Activated CD8-positive, alpha-beta memory T cell treated with anti-CD3 and anti-CD28 coated beads for 48 hours (primary cell): Measurements from ENCODE around the gene CASP3.

Source experiments
- DNase-seq, 3 experiments: peaks; one replicate each; pipeline ENCODE4 v3.0.0-alpha.2; 2020; ENCODE audit warnings: low read depth in 2 of 3, low spot score in 2 of 3

Gene CASP3

DNA sequence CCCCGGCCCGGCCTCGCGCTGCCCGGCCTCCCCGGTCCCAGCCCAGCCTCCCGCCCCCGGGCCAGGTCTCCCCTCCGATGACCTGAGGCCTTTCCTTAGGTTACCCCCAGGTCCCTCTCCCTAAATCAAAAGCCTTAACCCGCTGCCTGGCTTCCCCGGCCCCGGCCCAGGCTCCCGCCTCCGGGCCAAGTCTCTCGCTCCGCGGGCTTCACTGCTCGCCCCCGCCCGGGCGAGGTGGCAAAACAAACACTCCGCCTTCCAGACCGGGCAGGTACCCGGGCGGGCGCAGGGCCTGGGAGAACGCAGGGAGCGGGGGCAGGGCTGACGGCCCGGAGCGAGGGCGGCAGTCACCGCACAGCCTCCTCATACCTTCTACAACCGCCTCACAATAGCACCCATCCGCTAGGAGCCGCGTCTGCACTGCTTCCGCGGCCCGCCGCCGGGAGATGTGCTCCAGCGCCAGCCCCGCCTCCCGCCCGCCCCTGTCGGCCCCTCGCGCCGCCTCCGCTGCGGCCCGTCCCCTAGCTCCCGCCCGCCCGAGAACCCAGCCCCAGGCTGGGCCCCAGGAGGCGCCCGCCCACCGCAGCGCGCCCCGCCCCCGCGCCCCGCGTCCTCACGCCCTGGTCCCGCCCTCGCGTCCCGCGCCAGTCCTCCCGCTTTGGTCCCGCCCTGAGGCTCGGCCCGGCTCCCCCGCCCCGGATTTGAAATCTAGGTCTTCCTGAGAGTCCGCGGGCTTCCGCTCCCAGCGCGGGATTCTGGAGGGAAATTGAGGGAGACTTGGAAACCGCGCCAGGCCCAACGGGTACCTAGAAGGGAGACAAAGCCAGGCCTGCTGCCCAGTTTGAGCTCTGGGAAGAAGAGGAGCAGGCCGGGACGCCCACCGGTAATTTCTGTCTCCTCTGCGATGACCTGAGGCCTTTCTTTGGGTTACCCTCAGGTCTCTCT lies at the start of gene CASP3, which contains the start of gene PRIMPOL:
Gene CASP3 (minus strand): TSS at position 422 of the 945 bp plus-strand sequence. CDS start 10,994 bp downstream, outside the sequence.
Gene PRIMPOL (plus strand): TSS at position 713 of the 945 bp plus-strand sequence. CDS start 7,403 bp downstream, outside the sequence.
- DNase-seq: peak; percentile 87 to 98 (median 91)

DNA sequence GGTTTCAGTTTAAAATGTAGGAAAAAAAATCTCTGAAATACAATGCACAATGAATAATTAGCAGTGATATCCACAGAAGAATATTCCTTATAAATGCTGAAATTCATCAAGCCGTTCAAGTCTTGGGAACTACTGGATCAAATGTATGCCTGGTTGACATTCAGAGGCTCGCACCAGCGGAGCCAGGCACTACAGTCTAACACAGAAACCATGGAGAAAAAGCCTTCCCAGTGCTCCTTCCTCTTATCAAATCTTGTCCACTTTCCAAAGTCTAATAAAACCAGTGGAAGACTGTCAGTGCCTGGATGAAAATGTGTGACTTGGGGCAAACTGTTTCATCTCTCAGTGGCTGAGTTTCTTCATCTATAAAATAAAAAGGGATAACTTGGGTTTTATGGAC lies 48.7 kb upstream of the CASP3 start:
- DNase-seq: no peak

DNA sequence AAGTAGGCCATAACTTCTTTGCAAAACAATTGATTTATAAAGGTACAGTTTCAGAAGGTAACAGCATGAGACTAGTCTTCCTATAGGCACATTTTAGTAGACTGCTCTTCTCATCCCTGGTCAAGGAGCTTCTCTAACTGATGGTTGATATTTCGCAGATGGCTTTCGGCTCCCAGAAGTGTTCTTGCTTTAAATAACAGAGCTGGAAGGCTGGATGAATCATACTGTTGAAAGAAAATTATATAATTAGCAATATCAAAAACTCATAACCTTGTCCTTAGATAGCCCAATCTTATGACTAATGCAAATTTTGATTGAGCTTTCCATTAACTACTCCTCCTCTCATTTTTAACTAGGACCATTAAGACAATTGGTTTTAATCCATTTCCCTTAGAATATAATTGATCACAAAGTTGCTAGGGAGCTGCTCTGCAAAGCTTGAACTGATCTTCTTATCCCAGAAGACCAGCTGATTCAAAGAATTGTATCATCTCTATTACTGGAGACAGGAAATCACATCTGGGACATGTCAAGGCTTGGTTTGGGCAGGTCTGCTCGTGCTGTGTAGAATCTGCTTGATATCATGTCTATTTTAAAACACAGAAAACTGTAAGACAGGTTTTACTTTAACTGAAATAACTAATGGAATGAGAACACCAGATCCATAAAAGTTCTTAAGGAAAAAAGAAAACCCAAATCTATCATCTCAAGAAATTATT lies 46.1 kb upstream of the CASP3 start:
- DNase-seq: no peak

GRCh38 chr4:184694412-184694956 lies 45.2 kb upstream of the CASP3 start:
- no peak for DNase-seq

- no peak for DNase-seq
These were observed 43.8 kb upstream of the CASP3 start for GRCh38 chr4:184693056-184693455.

GRCh38 chr4:184689681-184690080 lies 40.4 kb upstream of the CASP3 start:
- DNase-seq: no peak

- no peak for DNase-seq
These were observed 39.2 kb upstream of the CASP3 start for GRCh38 chr4:184688447-184688846.

DNA sequence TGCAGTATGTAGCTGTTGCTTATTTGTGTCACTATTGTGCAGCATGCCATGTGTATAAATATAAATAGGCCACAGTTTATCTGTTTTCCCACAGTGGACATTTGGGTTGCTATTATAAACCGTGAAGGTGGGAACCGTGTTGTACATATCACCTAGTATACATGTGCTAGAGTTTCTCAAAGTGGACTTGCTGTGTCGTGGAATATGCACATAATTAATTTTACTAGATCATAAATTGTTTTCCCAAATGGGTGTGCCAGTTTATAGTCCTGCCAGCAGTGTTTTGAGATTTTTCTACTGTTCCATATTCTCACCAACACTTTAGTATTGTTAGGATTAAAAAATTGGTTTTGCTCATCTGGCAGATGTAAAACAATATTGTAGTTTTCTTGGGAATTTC lies 38.8 kb upstream of the CASP3 start:
- no peak for DNase-seq

GRCh38 chr4:184684491-184685189 lies 35.4 kb upstream of the CASP3 start:
- no peak for DNase-seq

DNA sequence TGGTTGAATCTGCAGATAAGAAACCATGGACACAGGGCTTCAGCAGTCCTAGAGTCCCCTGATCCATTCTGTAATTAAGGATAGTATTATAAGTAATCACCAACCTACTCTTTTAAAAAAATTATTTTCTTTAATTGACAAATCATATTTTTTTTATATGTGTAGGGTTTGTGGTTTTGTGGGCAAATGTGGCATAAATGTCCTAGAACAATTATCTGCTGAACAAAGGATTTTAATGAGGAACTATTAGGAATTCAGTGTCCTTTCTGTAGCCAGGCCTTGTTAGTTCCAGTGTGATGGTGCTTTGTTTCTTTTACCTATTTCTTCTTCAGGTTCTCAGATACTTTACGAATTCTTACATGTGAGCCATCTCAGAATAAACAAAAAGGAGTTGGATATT lies 32.7 kb upstream of the CASP3 start:
- DNase-seq: no peak

DNA sequence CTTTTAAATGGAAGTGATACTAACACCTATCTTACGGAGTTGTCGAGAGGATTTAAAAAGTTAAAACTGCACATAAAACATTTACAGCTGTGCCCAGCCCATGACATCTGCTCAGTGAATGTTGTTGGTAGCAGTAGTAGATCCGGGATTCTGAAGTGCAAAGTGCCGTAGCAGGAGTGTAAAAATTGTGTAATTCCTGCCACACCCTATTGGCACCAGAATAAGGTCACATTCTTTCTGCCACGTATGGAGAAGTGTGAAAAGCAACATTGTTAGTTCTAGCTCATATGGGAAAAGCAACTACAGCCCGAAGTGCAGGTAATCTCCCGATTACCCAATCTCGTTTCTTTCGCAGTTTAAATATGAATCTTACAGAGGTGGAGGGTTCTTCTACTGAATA lies 31.5 kb upstream of the CASP3 start:
- DNase-seq: no peak

- no peak for DNase-seq
These were observed 26.7 kb upstream of the CASP3 start for GRCh38 chr4:184675821-184676492.

DNA sequence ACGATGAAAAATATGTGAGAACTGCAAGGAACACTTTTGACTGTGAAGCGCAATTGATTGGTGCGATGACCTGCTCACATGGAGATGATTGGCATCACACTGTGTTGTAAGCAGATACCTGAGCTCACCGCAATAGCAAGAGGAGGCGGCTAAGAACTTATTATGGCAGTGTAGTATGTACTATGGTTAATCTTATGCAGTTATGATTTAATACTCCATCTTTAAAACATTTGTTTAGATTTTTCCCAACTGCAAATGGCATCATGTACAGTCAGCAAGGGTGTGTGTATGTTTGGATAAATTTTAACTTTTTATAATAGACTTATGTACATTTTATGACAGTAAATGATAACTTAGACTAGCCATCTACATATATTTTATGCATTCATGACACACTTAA lies 25.8 kb upstream of the CASP3 start:
- DNase-seq: no peak

DNA sequence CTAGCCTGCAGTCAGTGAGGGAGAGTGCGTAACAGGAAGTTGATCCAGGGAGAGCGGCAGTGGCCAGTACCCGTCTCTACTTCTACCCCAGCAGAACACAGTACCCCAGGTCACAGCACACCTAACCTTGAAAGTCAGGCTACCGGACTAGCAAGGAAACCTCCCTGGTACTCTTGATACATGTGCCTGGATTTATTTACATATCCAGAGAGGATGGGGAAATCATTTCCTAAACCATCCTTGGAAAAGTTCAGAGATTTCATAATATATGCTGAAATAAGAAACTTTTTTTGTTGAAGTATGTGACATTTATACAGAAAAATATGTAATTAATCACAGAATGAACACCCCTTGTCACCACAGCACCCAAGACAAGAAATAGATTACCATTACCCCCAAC lies 24.8 kb upstream of the CASP3 start:
- DNase-seq: no peak

DNA sequence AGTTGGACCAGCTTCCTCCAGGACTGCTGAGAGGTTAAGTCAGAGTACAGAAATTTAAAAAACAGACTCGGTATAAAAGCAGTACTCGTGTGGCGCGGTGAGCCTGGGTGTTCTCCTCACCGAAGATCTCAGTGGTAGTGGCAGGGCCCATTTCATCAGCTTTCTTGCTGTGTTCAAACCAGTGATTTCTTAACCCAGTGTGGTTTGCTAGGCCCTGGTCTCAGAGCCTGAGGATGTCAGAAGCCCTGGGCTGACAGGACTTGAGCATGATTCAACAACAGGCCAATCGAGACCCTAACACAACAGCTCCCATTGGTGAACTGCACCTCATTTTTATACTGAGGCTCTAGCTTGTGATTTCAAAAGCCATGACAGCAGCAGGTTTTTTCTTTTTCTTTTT lies 23.5 kb upstream of the CASP3 start:
- no peak for DNase-seq

- DNase-seq: no peak
These were observed 21.9 kb upstream of the CASP3 start for GRCh38 chr4:184671101-184671500.

DNA sequence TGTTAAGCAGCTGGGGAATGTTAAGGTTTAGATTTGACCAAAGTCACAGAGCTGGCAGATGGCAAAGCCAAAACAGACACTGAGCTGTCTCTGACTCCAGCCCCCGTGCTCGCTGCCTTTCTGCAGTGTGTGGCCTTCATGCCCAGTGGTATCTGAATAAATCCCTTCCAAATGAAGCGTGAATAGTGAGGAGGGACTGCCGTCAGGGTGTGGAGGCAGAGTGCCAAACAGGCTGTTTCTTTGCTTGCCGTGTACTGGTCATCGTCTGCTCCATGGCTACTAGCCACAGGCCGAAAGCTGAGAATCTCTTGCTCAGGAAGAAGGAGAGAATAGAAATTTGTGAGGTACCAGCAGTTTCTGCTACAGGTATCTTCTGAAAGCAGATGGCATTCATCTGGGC lies 20.0 kb upstream of the CASP3 start:
- no peak for DNase-seq

DNA sequence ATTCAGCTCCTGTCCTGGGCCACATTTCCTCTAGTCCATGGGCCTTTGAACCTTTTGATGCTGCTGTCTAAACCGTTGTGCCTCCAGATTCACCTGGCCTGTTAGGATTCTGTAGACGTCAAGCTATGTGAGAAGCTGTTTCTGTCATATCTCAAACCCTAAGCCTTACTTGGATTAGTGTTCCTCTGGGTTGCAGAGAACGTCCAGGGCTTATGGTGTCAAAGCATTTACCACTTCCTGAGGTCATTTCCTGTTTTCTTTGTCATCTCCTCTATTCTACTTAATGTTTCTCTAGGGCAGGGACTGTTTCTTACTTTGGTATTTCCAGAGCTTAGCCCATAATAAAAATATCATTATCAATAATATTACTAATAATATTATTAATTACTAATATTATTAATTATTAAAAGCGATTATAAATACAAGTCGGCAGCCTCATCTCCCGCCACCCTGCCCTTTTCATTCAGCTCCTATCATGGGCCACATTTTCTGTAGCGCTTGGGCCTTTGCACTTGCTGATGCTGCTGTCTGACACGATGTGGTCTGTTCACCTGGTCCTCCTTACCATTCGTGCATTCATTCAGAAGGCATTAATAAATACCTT lies 19.4 kb upstream of the CASP3 start:
- DNase-seq: no peak

DNA sequence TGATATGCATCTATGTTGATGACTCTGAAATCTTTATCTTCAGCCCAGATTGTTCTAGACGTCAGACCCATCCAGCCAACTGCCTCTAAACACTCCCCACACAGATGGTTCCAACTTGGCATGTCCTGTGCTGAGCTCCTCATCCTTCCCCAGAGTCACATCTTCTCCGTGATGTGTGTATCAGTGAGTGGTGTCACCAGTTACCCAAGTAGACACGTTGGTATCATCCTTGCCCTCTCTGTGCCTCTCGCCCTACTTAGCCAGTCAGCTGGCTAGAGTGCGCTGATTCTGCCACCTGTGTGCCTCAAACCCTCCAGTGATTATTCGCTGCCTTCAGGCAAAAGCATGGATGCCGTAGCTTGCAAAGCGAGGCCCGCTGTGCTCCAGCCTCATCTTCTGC lies 18.8 kb upstream of the CASP3 start:
- DNase-seq: no peak

DNA sequence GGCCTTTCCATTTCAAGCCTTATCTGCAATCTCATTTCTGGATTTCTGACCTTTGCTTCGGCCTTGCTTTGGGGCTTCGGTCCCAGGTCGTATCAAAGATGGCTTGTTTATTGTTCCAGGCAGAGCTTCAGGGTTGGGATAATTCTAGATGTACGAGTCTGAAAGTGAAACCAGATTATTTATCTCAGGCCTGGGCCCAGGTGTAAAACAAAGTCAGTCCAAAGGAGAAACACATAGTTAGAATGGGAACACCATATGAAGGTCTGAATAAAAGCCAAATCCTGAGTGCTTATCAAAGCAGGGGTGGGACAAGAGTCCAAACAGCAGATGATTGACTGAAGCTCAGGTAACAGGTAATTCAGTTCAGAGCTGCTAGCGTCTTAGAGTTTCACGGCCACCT lies 17.4 kb upstream of the CASP3 start:
- DNase-seq: no peak
